GM12891 (cell line): Measurements from ENCODE around the gene JAK2.
"Not testable (repeated sequence)": the region's sequence is repeated elsewhere in the genome, so short reads cannot be mapped to it uniquely, and the experiment has no call there.

Experiments used
- DNase-seq: peaks from one replicate; pipeline ENCODE4 v3.0.0; 2011; ENCODE audit warnings: low spot score; ENCODE audit not compliant: insufficient read length
- FAIRE-seq: peaks from 2 replicates; lab custom pipeline; 2011; peaks lifted over from hg19 to GRCh38; lab: Jason Lieb, UNC
- PAX5 ChIP-seq: IDR thresholded peaks from 2 replicates; pipeline ENCODE4 v1.6.1; 2011; ENCODE audit warnings: low read length, moderate library complexity, mild to moderate bottlenecking; ENCODE audit not compliant: insufficient read depth, severe bottlenecking
- POLR2A ChIP-seq: IDR thresholded peaks from 2 replicates; pipeline ENCODE4 v1.6.1; 2011; ENCODE audit warnings: low read depth, low read length, control low read depth
- POLR2AphosphoS5 ChIP-seq: IDR thresholded peaks from 2 replicates; pipeline ENCODE4 v1.6.1; 2011; ENCODE audit warnings: low read depth, low read length, control low read depth
- POU2F2 ChIP-seq: IDR thresholded peaks from 2 replicates; pipeline ENCODE4 v1.6.1; 2011; ENCODE audit warnings: low read depth, mild to moderate bottlenecking, control low read depth, low read length, moderate library complexity
- SPI1 ChIP-seq: IDR thresholded peaks from 2 replicates; pipeline ENCODE4 v1.6.1; 2011; ENCODE audit warnings: low read depth, low read length, control low read depth
- TAF1 ChIP-seq: IDR thresholded peaks from 2 replicates; pipeline ENCODE4 v1.6.1; 2011; ENCODE audit warnings: low read depth, low read length, control low read depth

JAK2 gene

GRCh38 chr9:4987961-4988421, 2.9 kb downstream of the JAK2 start:
- no peak for DNase-seq
- peak; percentile 90 for FAIRE-seq
- TF ChIP-seq TAF1 (no peak), PAX5 (no peak), POLR2A (no peak)

- DNase-seq = no peak
- TF ChIP-seq POLR2A (no peak), POU2F2 (no peak), TAF1 (no peak), SPI1 (no peak), POLR2AphosphoS5 (no peak), PAX5 (no peak)
- no peak for FAIRE-seq
Measured at GRCh38 chr9:4992872-4993271, 7.8 kb downstream of the JAK2 start.

- DNase-seq = no peak
- TF ChIP-seq SPI1 = no peak
- no peak for TF ChIP-seq POU2F2
- TF ChIP-seq PAX5 = no peak
- TF ChIP-seq TAF1 = no peak
- no peak for TF ChIP-seq POLR2AphosphoS5
- TF ChIP-seq POLR2A = no peak
- FAIRE-seq = peak; percentile 13
Measured at GRCh38 chr9:4994166-4994890, 9.3 kb downstream of the JAK2 start.

- DNase-seq = no peak
- FAIRE-seq = peak; percentile 9
Measured at GRCh38 chr9:4997196-4997595, 12.1 kb downstream of the JAK2 start.

GRCh38 chr9:4997631-4998030, 12.6 kb downstream of the JAK2 start:
- DNase-seq (no peak), FAIRE-seq (no peak)
- TF ChIP-seq POU2F2 = no peak
- TF ChIP-seq PAX5 = no peak
- TF ChIP-seq POLR2A = no peak
- TF ChIP-seq SPI1 = no peak
- TF ChIP-seq TAF1 = no peak
- TF ChIP-seq POLR2AphosphoS5 = no peak

More at GRCh38 chr9:4997196-4997595, 12.1 kb downstream of the JAK2 start:
- no peak for TF ChIP-seq POLR2AphosphoS5
- TF ChIP-seq PAX5 = no peak
- TF ChIP-seq POU2F2 = no peak
- no peak for TF ChIP-seq SPI1
- no peak for TF ChIP-seq TAF1
- no peak for TF ChIP-seq POLR2A

GRCh38 chr9:5002811-5003210, 17.7 kb downstream of the JAK2 start:
- no peak for TF ChIP-seq PAX5
- no peak for TF ChIP-seq POLR2AphosphoS5
- no peak for TF ChIP-seq SPI1
- TF ChIP-seq POLR2A = no peak
- TF ChIP-seq TAF1 = no peak
- no peak for TF ChIP-seq POU2F2
- DNase-seq (no peak), FAIRE-seq (peak; percentile 9)

- FAIRE-seq (no peak), DNase-seq (no peak)
- TF ChIP-seq POLR2AphosphoS5 = no peak
- no peak for TF ChIP-seq PAX5
- no peak for TF ChIP-seq POU2F2
- no peak for TF ChIP-seq SPI1
- TF ChIP-seq POLR2A = no peak
- TF ChIP-seq TAF1 = no peak
Measured at GRCh38 chr9:5004481-5004880, 19.4 kb downstream of the JAK2 start.

GRCh38 chr9:5008202-5008601, 23.1 kb downstream of the JAK2 start:
- no peak for DNase-seq
- TF ChIP-seq POLR2AphosphoS5 (no peak), POLR2A (no peak), TAF1 (no peak), PAX5 (no peak)
- no peak for FAIRE-seq

- FAIRE-seq = no peak
Measured at GRCh38 chr9:5013374-5013773, 28.3 kb downstream of the JAK2 start.

GRCh38 chr9:5015934-5016333, 30.9 kb downstream of the JAK2 start:
- TF ChIP-seq POLR2AphosphoS5 (no peak), POU2F2 (no peak), TAF1 (no peak), SPI1 (no peak)
- FAIRE-seq (no peak), DNase-seq (no peak)

More at GRCh38 chr9:5013374-5013773, 28.3 kb downstream of the JAK2 start:
- DNase-seq = no peak
- TF ChIP-seq SPI1 (no peak), POLR2A (no peak), PAX5 (no peak), POU2F2 (no peak), POLR2AphosphoS5 (no peak)

GRCh38 chr9:5025416-5025815, 40.3 kb downstream of the JAK2 start:
- TF ChIP-seq POLR2AphosphoS5 (no peak), SPI1 (no peak), TAF1 (no peak), PAX5 (no peak), POU2F2 (no peak), POLR2A (no peak)
- FAIRE-seq (no peak), DNase-seq (no peak)

- DNase-seq, FAIRE-seq: not testable (repeated sequence)
Measured at GRCh38 chr9:5031941-5032340, 46.9 kb downstream of the JAK2 start.
